ENCODE data around the gene PSMA8. TPM values are rescaled to one million over a fixed set of nuclear protein-coding genes. Genes with fewer than 3 reads are reported as not detected.

PSMA8 gene
- total RNA-seq, 1 donor from 2014 or later, result not detected

- peak within 1 kb of the TSS; percentile 99 for H3K9ac ChIP-seq (ENCODE audit: low read length)
- peak within 1 kb of the TSS; percentile 96 for H3K4me2 ChIP-seq (ENCODE audit: low read length)
- Mint-ChIP-seq H3K4me3 (ENCODE audit: unreplicated experiment) (peak within 1 kb of the TSS; percentile 97), H3K27ac (ENCODE audit: unreplicated experiment) (peak within 1 kb of the TSS; percentile 99), H3K36me3 (ENCODE audit: low read depth, unreplicated experiment) (peaks cover 2% of the 10 kb centered on the region), H3K4me1 (ENCODE audit: low read depth, unreplicated experiment) (peaks cover 7% of the 10 kb centered on the region), H3K9me3 (ENCODE audit: unreplicated experiment) (no peaks in the 10 kb centered on the region), H3K27me3 (ENCODE audit: low read depth, unreplicated experiment) (no peaks in the 10 kb centered on the region)
- TF ChIP-seq CTCF (IDR thresholded peaks at IDR 0.05; ENCODE audit: insufficient read depth, low read depth, low read length), result no peak
- no peak for TF ChIP-seq EZH2 (IDR thresholded peaks at IDR 0.05; ENCODE audit: insufficient read depth, low read length)
- FAIRE-seq, result no peak
- peak within 1 kb of the TSS; percentile 96 for H3K4me3 ChIP-seq (ENCODE audit: insufficient read depth, low read depth, low read length)
- DNase-seq (ENCODE audit: low read depth), result peak; percentile 89
- peaks cover 8% of the 10 kb centered on the region for H3K36me3 ChIP-seq (ENCODE audit: insufficient read depth, low read length)
- peak within 1 kb of the TSS; percentile 97 for H3K27ac ChIP-seq (ENCODE audit: low read depth, low read length)
- H4K20me1 ChIP-seq (ENCODE audit: insufficient read depth, low read length), result peaks cover 30% of the 10 kb centered on the region
- no peaks in the 10 kb centered on the region for H3K27me3 ChIP-seq (ENCODE audit: insufficient read depth, low read length)
- no peaks in the 10 kb centered on the region for H3K9me3 ChIP-seq (ENCODE audit: insufficient read depth, low read depth, low read length)
- peak within 1 kb of the TSS; percentile 99 for H2AFZ ChIP-seq (ENCODE audit: low read depth, low read length)
- peaks cover 11% of the 10 kb centered on the region for H3K4me1 ChIP-seq (ENCODE audit: insufficient read depth, low read length)
- H3K79me2 ChIP-seq (ENCODE audit: insufficient read depth, low read length), result peaks cover 51% of the 10 kb centered on the region
Measured at GRCh38 chr18:26090130-26091046, 43.3 kb upstream of the PSMA8 start, which contains the start of gene SS18. Gene SS18, minus strand, starts transcription at chr18:26090613. Its CDS starts 44 bp downstream, at chr18:26090569.

GRCh38 chr18:26091047-26091630 lies 42.5 kb upstream of the PSMA8 start:
- Histone ChIP-seq H3K27ac (ENCODE audit: low read depth, low read length) (peak overlapping the region; percentile 97), H3K27me3 (ENCODE audit: insufficient read depth, low read length) (no peaks in the 10 kb centered on the region), H3K4me3 (ENCODE audit: insufficient read depth, low read depth, low read length) (peak overlapping the region; percentile 96), H3K9ac (ENCODE audit: low read length) (peak overlapping the region; percentile 99), H3K9me3 (ENCODE audit: insufficient read depth, low read depth, low read length) (no peaks in the 10 kb centered on the region), H3K79me2 (ENCODE audit: insufficient read depth, low read length) (peaks cover 43% of the 10 kb centered on the region), H3K36me3 (ENCODE audit: insufficient read depth, low read length) (peaks cover 5% of the 10 kb centered on the region), H3K4me2 (ENCODE audit: low read length) (peak overlapping the region; percentile 96), H4K20me1 (ENCODE audit: insufficient read depth, low read length) (peaks cover 30% of the 10 kb centered on the region), H2AFZ (ENCODE audit: low read depth, low read length) (peak overlapping the region; percentile 99), H3K4me1 (ENCODE audit: insufficient read depth, low read length) (peaks cover 11% of the 10 kb centered on the region)
- Mint-ChIP-seq H3K27ac (ENCODE audit: unreplicated experiment) (peak overlapping the region; percentile 99), H3K4me1 (ENCODE audit: low read depth, unreplicated experiment) (peaks cover 7% of the 10 kb centered on the region), H3K27me3 (ENCODE audit: low read depth, unreplicated experiment) (no peaks in the 10 kb centered on the region), H3K9me3 (ENCODE audit: unreplicated experiment) (no peaks in the 10 kb centered on the region), H3K36me3 (ENCODE audit: low read depth, unreplicated experiment) (peaks cover 2% of the 10 kb centered on the region), H3K4me3 (ENCODE audit: unreplicated experiment) (peak overlapping the region; percentile 97)
- FAIRE-seq (peak; percentile 32), DNase-seq (ENCODE audit: low read depth) (no peak)
- TF ChIP-seq CTCF (IDR thresholded peaks at IDR 0.05; ENCODE audit: insufficient read depth, low read depth, low read length) (no peak), EZH2 (IDR thresholded peaks at IDR 0.05; ENCODE audit: insufficient read depth, low read length) (no peak)
